Vagina (tissue), 2 donors: ENCODE results near the gene ASB10. TPM values are rescaled to one million over a fixed set of nuclear protein-coding genes. Genes with fewer than 3 reads are reported as not detected.

Experiments
- DNase-seq, 2 donors: peaks; one replicate each; pipeline ENCODE4 v3.0.0-alpha.2; 2017; ENCODE audit errors: extremely low spot score in 2 of 2
- H3K27ac ChIP-seq: fragments of 200-600 bp; sonication (generic); one replicate; pipeline ENCODE4 v1.5.1; 2019
- H3K27me3 ChIP-seq: fragments of 200-600 bp; sonication (generic); one replicate; pipeline ENCODE4 v1.5.1; 2019
- H3K36me3 ChIP-seq, 2 donors: fragments of 200-600 bp; sonication (generic); one replicate each; pipeline ENCODE4 v1.5.1; 2017 to 2019
- H3K4me1 ChIP-seq: fragments of 200-600 bp; sonication (generic); one replicate; pipeline ENCODE4 v1.5.1; 2019
- H3K4me3 ChIP-seq, 2 donors: fragments of 200-600 bp; sonication (generic); 1 replicate in 1 of 2; 2 replicates in 1 of 2; pipeline ENCODE4 v1.5.1; 2016 to 2019
- H3K9me3 ChIP-seq: fragments of 200-600 bp; sonication (generic); one replicate; pipeline ENCODE4 v1.5.1; 2019
- CTCF ChIP-seq, 3 experiments: fragments of 450-650 bp in 2 of 3; fragments of 200-600 bp in 1 of 3; sonication (generic) in 1 of 3; IDR thresholded peaks; one replicate each; pipeline ENCODE4 v1.5.1; 2017 to 2019; ENCODE audit warnings: antibody characterized with exemption in 3 of 3, mild to moderate bottlenecking in 2 of 3, moderate library complexity in 2 of 3
- POLR2A ChIP-seq, 2 donors: fragments of 450-650 bp; IDR thresholded peaks; one replicate each; pipeline ENCODE4 v1.6.1; 2017; ENCODE audit warnings: antibody characterized with exemption in 2 of 2, mild to moderate bottlenecking in 2 of 2, moderate library complexity in 2 of 2
- POLR2AphosphoS5 ChIP-seq, 2 donors: sonication (generic); formaldehyde crosslinking; IDR thresholded peaks; one replicate each; pipeline ENCODE4 v1.9.0; 2017; ENCODE audit warnings: antibody characterized with exemption in 2 of 2, mild to moderate bottlenecking in 2 of 2, low read depth in 1 of 2; ENCODE audit not compliant: insufficient read depth in 1 of 2
- intact Hi-C: fragments of 100-400 bp; cut with DNase I; formaldehyde crosslinking; loops from one replicate; pipeline ENCODE4 v1.15.1; 2023
- total RNA-seq: library from RNA; depleted of rRNA; stranded (reverse); fragments of >200 nt; gene quantifications from one replicate; pipeline ENCODE4 v1.2.3, GENCODE V29; 2016

Gene ASB10
- total RNA-seq, 1 donor from 2014 or later, result not detected

GRCh38 chr7:151185762-151186639, 1.0 kb downstream of the ASB10 start:
- no peak overlapping the region for H3K4me3 ChIP-seq
- no peaks in the 10 kb centered on the region for H3K36me3 ChIP-seq
- intact Hi-C loops, result no loop called here
- no peak for TF ChIP-seq CTCF (IDR thresholded peaks at IDR 0.05)
- TF ChIP-seq POLR2AphosphoS5 (IDR thresholded peaks at IDR 0.05; ENCODE audit: insufficient read depth in 1 of 2, low read depth in 1 of 2), result no peak
- no peak for TF ChIP-seq POLR2A (IDR thresholded peaks at IDR 0.05)
- no peaks in the 10 kb centered on the region for H3K9me3 ChIP-seq
- no peak for DNase-seq
- no peaks in the 10 kb centered on the region for H3K27me3 ChIP-seq
- no peak overlapping the region for H3K27ac ChIP-seq
- H3K4me1 ChIP-seq, result no peaks in the 10 kb centered on the region

GRCh38 chr7:151181011-151181431, 6.0 kb downstream of the ASB10 start:
- Histone ChIP-seq H3K9me3 (no peaks in the 10 kb centered on the region), H3K4me3 (no peak overlapping the region), H3K27ac (no peak overlapping the region), H3K36me3 (no peaks in the 10 kb centered on the region), H3K27me3 (no peaks in the 10 kb centered on the region), H3K4me1 (no peaks in the 10 kb centered on the region)
- TF ChIP-seq POLR2A (IDR thresholded peaks at IDR 0.05), result no peak
- no peak for TF ChIP-seq POLR2AphosphoS5 (IDR thresholded peaks at IDR 0.05; ENCODE audit: insufficient read depth in 1 of 2, low read depth in 1 of 2)
- TF ChIP-seq CTCF (IDR thresholded peaks at IDR 0.05), result no peak
- DNase-seq, result no peak
- intact Hi-C loops, result no loop called here

GRCh38 chr7:151179946-151180345, 7.1 kb downstream of the ASB10 start:
- H3K9me3 ChIP-seq, result no peaks in the 10 kb centered on the region
- no peaks in the 10 kb centered on the region for H3K4me1 ChIP-seq
- intact Hi-C loops, result no loop called here
- DNase-seq, result no peak
- no peak for TF ChIP-seq CTCF (IDR thresholded peaks at IDR 0.05)
- TF ChIP-seq POLR2A (IDR thresholded peaks at IDR 0.05), result no peak
- no peak for TF ChIP-seq POLR2AphosphoS5 (IDR thresholded peaks at IDR 0.05; ENCODE audit: insufficient read depth in 1 of 2, low read depth in 1 of 2)
- no peaks in the 10 kb centered on the region for H3K36me3 ChIP-seq
- H3K27ac ChIP-seq, result no peak overlapping the region
- H3K4me3 ChIP-seq, result no peak overlapping the region
- H3K27me3 ChIP-seq, result no peaks in the 10 kb centered on the region

DNA sequence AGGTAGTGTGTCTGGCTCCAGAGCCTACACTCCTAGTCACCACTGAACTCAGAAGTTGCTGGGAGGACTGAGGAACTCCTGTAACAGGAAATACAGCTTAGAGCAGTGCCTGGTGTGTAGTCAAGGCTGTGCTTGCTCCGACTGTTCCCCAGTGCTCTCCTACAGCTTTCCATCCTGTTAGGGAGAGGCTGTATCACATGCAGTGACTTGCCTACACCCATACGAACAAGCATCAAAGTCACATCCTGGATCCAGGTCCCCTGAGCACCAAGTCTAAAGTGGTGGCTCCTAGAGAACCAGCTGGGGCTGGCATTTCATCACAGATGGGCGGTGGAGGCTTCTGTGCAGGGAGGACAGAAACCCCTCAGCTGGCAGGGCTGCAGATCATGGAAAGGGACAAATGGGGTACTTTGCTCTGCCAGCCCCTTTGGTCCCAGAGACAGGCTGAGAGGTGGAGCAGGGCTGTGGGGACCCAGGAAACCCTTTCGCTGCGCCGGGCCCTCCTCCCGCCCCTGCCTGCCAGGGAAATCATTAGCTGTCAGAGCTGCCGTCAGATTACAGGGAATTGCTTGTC, 7.7 kb downstream of the ASB10 start:
- no peak for TF ChIP-seq POLR2A (IDR thresholded peaks at IDR 0.05)
- TF ChIP-seq CTCF (IDR thresholded peaks at IDR 0.05), result no peak
- no peak for TF ChIP-seq POLR2AphosphoS5 (IDR thresholded peaks at IDR 0.05; ENCODE audit: insufficient read depth in 1 of 2, low read depth in 1 of 2)
- no peaks in the 10 kb centered on the region for H3K9me3 ChIP-seq
- DNase-seq, result no peak
- no peaks in the 10 kb centered on the region for H3K4me1 ChIP-seq
- H3K4me3 ChIP-seq, result no peak overlapping the region
- intact Hi-C loops, result no loop called here
- H3K27me3 ChIP-seq, result no peaks in the 10 kb centered on the region
- no peaks in the 10 kb centered on the region for H3K36me3 ChIP-seq
- no peak overlapping the region for H3K27ac ChIP-seq

DNA sequence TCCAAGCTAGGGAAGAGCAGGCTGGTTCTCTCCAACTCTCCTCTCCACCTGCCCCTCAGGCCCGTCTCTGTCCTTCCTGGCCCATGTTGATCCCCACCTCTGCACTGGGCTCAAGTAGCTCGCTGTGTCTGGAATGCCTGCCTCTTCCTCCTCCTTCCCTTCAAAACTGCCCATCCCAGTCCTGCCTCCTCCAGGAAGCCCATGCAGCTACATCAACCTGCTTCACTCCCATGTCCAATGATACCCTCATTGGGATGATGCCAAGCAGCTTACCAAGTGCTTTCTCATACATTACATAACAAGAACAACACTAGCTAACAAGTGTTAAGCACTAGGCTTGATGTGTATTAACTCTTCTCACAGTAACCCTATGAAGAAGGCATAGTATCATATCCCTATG, 8.2 kb downstream of the ASB10 start:
- no peak for DNase-seq
- Histone ChIP-seq H3K27me3 (no peaks in the 10 kb centered on the region), H3K27ac (no peak overlapping the region), H3K36me3 (no peaks in the 10 kb centered on the region), H3K4me1 (no peaks in the 10 kb centered on the region), H3K4me3 (no peak overlapping the region), H3K9me3 (no peaks in the 10 kb centered on the region)
- intact Hi-C loops, result no loop called here
- no peak for TF ChIP-seq CTCF (IDR thresholded peaks at IDR 0.05)
